ENCODE results near the gene TLDC2. TPM values are rescaled to one million over a fixed set of nuclear protein-coding genes. Genes with fewer than 3 reads are reported as not detected.

Gene TLDC2
- total RNA-seq = 0.30 and 0.37 TPM in 2 replicates

GRCh38 chr20:36875702-36876472 is at the start of gene TLDC2:
TLDC2 (plus strand) TSS chr20:36876138; CDS start chr20:36876175, 37 bp downstream.

Other genes starting within 250 kb of the TLDC2 start
- not detected in 2 replicates for gene SLA2, start 229.9 kb upstream of the TLDC2 start, total RNA-seq
- 20.2 and 23.9 TPM in 2 replicates for gene NDRG3, start 130.0 kb upstream of the TLDC2 start, total RNA-seq
- 6.8 and 12.6 TPM in 2 replicates for gene DSN1, start 102.4 kb upstream of the TLDC2 start, total RNA-seq
- gene SAMHD1, start 75.6 kb downstream of the TLDC2 start, total RNA-seq = 18.4 and 27.0 TPM in 2 replicates
- 3.3 and 11.4 TPM in 2 replicates for gene RBL1, start 219.9 kb downstream of the TLDC2 start, total RNA-seq